SU-DHL-6 (cell line): ENCODE measurements around the gene PNPLA3.
A peak's percentile ranks its signal among the peaks of the same experiment; 100 is the strongest.

Experiments used
- H2AFZ ChIP-seq: fragments of 200-600 bp; sonication (generic); 2 replicates; pipeline ENCODE4 v1.6.1; 2014; ENCODE audit warnings: low read depth, mild to moderate bottlenecking, moderate library complexity, mixed read lengths, antibody characterized with exemption, low read length; ENCODE audit not compliant: severe bottlenecking
- H3F3A ChIP-seq: fragments of 200-600 bp; shearing (Covaris generic); 2 replicates; pipeline ENCODE4 v1.6.0; 2016; ENCODE audit warnings: antibody characterized with exemption, mild to moderate bottlenecking; ENCODE audit not compliant: insufficient read depth
- H3K27ac ChIP-seq: fragments of 200-600 bp; sonication (generic); 2 replicates; pipeline ENCODE4 v1.5.1; 2016; ENCODE audit warnings: low read depth, mild to moderate bottlenecking, low read length, moderate library complexity, mixed read lengths
- H3K27me3 ChIP-seq: fragments of 200-600 bp; sonication (generic), shearing (Covaris generic); 2 replicates; pipeline ENCODE4 v1.6.0; 2014; ENCODE audit warnings: mild to moderate bottlenecking, low read length
- H3K36me3 ChIP-seq: fragments of 200-600 bp; sonication (generic); 2 replicates; pipeline ENCODE4 v1.6.1; 2014; ENCODE audit warnings: mild to moderate bottlenecking, low read length, mixed read lengths
- H3K4me2 ChIP-seq: fragments of 300-600, 200-600 bp; shearing (Covaris generic), sonication (generic); 2 replicates; pipeline ENCODE4 v1.6.0; 2014; ENCODE audit warnings: low read length, low read depth, mild to moderate bottlenecking; ENCODE audit not compliant: poor library complexity, severe bottlenecking
- H3K4me3 ChIP-seq: fragments of 200-600 bp; sonication (generic); 2 replicates; pipeline ENCODE4 v1.5.1; 2014; ENCODE audit warnings: antibody characterized with exemption, low read length, mild to moderate bottlenecking, mixed read lengths; ENCODE audit not compliant: insufficient read depth, poor library complexity, severe bottlenecking
- H3K79me2 ChIP-seq: fragments of 200-600 bp; sonication (generic); 2 replicates; pipeline ENCODE4 v1.6.1; 2014; ENCODE audit warnings: mild to moderate bottlenecking, low read length, moderate library complexity; ENCODE audit not compliant: insufficient read depth
- H3K9ac ChIP-seq: fragments of 200-600 bp; sonication (generic); 2 replicates; pipeline ENCODE4 v1.7.0; 2014; ENCODE audit warnings: mild to moderate bottlenecking, low read length
- H3K9me2 ChIP-seq: fragments of 200-600 bp; sonication (generic); replicated peaks from 2 replicates; pipeline ENCODE4 v1.6.1; 2014; ENCODE audit warnings: low read length; ENCODE audit not compliant: insufficient read depth
- H3K9me3 ChIP-seq: fragments of 200-600 bp; sonication (generic); 2 replicates; pipeline ENCODE4 v1.6.1; 2014; ENCODE audit warnings: low read length, mixed read lengths; ENCODE audit not compliant: insufficient read depth
- H4K20me1 ChIP-seq: fragments of 200-600 bp; sonication (generic); 2 replicates; pipeline ENCODE4 v1.6.1; 2014; ENCODE audit warnings: low read depth, mild to moderate bottlenecking, antibody characterized with exemption, low read length, moderate library complexity, mixed read lengths
- EZH2phosphoT487 ChIP-seq: fragments of 200-600 bp; sonication (generic), shearing (Covaris generic); conservative IDR thresholded peaks from 2 replicates; pipeline ENCODE4 v1.6.1; 2018; ENCODE audit warnings: mild to moderate bottlenecking, antibody characterized with exemption, low read length, moderate library complexity, mixed read lengths
- TF ChIP-seq, protein P1 (sequence below): fragments of 200-600 bp; sonication (generic); IDR thresholded peaks from one replicate; pipeline ENCODE4 v1.5.1; 2017; ENCODE audit warnings: antibody characterized with exemption, mild to moderate bottlenecking, low read length, moderate library complexity; ENCODE audit not compliant: insufficient read depth, poor library complexity, severe bottlenecking

Gene PNPLA3

DNA sequence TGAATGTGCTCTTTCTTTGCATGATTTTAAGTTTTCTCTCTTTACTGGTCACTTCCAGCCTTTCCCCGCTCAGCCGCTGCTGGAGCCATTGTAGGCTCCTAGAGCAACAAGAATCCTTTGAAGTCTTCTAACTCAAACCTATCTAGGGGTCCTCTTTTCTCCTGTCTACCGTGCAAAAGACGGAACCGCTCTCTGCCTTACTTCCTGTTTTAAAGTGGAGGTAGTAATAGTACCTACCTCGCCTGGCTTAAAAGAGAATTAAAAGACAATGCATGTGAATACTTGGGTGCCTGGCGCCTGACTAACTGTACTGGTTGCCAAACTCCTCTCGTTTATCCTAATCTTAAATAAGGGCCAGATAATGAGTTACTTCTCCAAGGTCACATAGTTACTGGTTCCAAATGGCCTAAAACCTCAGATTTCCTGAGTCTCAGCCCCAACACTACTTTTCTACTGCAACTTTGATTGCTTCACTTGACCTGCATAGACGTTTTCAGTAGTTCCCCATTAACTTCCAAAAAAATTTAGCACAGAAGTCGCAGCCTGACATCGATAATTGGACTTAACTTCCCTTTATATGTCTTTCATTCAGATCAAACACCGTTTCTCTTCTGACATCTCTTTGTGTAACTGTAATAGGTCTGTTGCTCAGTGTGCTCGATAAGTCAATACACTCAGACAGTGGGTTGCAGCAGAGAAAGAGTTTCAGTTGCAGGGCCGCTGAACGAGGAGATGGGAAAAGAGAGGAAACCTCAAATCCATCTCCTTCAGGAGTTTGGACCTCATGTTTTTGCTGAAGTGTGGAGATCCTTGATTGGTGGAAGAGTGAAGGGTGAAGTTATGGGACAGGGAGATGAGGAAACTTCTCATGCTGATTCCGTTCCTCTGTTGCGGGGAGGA is 32.5 kb downstream of the PNPLA3 start:
- H3K9me3 ChIP-seq, result no peaks in the 10 kb centered on the region
- H3K4me2 ChIP-seq, result peak overlapping the region; percentile 76
- H2AFZ ChIP-seq, result peak overlapping the region; percentile 69
- H3K27me3 ChIP-seq, result no peaks in the 10 kb centered on the region
- no peaks in the 10 kb centered on the region for H3F3A ChIP-seq
- peak overlapping the region; percentile 97 for H3K9ac ChIP-seq
- TF ChIP-seq, protein P1, sequence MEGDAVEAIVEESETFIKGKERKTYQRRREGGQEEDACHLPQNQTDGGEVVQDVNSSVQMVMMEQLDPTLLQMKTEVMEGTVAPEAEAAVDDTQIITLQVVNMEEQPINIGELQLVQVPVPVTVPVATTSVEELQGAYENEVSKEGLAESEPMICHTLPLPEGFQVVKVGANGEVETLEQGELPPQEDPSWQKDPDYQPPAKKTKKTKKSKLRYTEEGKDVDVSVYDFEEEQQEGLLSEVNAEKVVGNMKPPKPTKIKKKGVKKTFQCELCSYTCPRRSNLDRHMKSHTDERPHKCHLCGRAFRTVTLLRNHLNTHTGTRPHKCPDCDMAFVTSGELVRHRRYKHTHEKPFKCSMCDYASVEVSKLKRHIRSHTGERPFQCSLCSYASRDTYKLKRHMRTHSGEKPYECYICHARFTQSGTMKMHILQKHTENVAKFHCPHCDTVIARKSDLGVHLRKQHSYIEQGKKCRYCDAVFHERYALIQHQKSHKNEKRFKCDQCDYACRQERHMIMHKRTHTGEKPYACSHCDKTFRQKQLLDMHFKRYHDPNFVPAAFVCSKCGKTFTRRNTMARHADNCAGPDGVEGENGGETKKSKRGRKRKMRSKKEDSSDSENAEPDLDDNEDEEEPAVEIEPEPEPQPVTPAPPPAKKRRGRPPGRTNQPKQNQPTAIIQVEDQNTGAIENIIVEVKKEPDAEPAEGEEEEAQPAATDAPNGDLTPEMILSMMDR, result no peak
- TF ChIP-seq EZH2phosphoT487, result no peak
- H4K20me1 ChIP-seq, result 0 out of 2 replicates have a peak, but pooled peaks cover 3% of the 10 kb centered on the region
- H3K9me2 ChIP-seq, result no peaks in the 10 kb centered on the region
- H3K4me3 ChIP-seq, result peak overlapping the region; percentile 99
- H3K27ac ChIP-seq, result peak overlapping the region; percentile 60
- peaks cover 59% of the 10 kb centered on the region for H3K79me2 ChIP-seq
- no peaks in the 10 kb centered on the region for H3K36me3 ChIP-seq

DNA sequence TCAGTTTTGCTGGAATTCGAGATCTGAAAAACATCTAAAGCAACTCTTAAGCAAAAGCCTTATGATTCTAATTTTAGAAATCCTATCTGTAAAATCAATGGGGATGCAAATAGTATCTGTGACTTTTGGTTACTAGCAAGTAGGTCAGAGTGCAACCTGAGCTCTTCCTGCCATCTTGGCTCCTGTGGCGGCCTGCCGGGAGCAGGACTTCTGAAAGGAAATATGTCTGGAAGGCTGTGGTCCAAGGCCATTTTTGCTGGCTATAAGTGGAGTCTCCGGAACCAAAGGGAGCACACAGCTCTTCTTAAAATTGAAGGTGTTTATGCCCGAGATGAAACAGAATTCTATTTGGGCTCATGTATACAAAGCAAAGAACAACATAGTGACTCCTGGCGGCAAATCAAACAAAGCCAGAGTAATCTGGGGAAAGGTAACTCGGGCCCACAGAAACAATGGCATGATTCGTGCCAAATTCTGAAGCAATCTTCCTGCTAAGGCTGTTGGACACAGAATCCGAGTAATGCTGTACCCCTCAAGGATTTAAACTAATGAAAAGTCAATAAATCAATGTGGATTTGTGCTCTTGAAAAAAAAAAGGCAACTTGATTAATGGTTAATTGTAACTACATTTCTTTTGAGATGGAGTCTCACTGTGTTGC is 33.3 kb downstream of the PNPLA3 start:
- Histone ChIP-seq H3K79me2 (peaks cover 66% of the 10 kb centered on the region), H3F3A (no peaks in the 10 kb centered on the region), H3K4me2 (peak overlapping the region; percentile 76), H3K4me3 (peak overlapping the region; percentile 99), H3K36me3 (no peaks in the 10 kb centered on the region), H2AFZ (no peak overlapping the region), H3K27ac (no peak overlapping the region), H4K20me1 (0 out of 2 replicates have a peak, but pooled peaks cover 3% of the 10 kb centered on the region), H3K9me3 (no peaks in the 10 kb centered on the region), H3K9ac (no peak overlapping the region), H3K9me2 (no peaks in the 10 kb centered on the region), H3K27me3 (no peaks in the 10 kb centered on the region)
- TF ChIP-seq, protein P1, result no peak
- TF ChIP-seq EZH2phosphoT487, result no peak

DNA sequence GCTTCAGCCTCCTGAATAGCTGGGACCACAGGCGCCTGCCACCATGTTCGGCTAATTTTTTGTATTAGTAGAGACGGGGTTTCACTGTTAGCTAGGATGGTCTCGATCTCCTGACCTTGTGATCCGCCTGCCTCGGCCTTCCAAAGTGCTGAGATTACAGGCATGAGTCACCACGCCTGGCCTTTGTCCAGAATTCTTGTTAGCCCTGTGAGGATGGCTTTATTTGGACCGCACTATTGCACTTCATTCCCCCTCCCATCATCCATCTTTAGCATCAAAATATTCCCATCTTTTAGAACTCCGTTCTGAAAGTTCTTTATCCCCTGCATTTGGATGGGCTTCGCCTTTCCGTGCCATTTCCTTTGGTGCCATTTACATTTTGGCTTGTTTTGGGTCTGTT is 34.3 kb downstream of the PNPLA3 start:
- Histone ChIP-seq H3F3A (no peaks in the 10 kb centered on the region), H3K36me3 (no peaks in the 10 kb centered on the region; the same call in 1 of the 2 replicates), H2AFZ (no peak overlapping the region), H3K4me3 (no peak overlapping the region), H3K9ac (no peak overlapping the region), H3K4me2 (no peak overlapping the region), H3K27me3 (no peaks in the 10 kb centered on the region), H4K20me1 (peaks cover 8% of the 10 kb centered on the region; the same call in 1 of the 2 replicates), H3K27ac (no peak overlapping the region), H3K9me3 (no peaks in the 10 kb centered on the region), H3K9me2 (no peaks in the 10 kb centered on the region), H3K79me2 (peaks cover 70% of the 10 kb centered on the region)
- TF ChIP-seq, protein P1, result no peak
- TF ChIP-seq EZH2phosphoT487, result no peak
